ENCODE data around the gene SSNA1.
A peak's percentile ranks its signal among the peaks of the same experiment; 100 is the strongest.

Gene SSNA1

DNA sequence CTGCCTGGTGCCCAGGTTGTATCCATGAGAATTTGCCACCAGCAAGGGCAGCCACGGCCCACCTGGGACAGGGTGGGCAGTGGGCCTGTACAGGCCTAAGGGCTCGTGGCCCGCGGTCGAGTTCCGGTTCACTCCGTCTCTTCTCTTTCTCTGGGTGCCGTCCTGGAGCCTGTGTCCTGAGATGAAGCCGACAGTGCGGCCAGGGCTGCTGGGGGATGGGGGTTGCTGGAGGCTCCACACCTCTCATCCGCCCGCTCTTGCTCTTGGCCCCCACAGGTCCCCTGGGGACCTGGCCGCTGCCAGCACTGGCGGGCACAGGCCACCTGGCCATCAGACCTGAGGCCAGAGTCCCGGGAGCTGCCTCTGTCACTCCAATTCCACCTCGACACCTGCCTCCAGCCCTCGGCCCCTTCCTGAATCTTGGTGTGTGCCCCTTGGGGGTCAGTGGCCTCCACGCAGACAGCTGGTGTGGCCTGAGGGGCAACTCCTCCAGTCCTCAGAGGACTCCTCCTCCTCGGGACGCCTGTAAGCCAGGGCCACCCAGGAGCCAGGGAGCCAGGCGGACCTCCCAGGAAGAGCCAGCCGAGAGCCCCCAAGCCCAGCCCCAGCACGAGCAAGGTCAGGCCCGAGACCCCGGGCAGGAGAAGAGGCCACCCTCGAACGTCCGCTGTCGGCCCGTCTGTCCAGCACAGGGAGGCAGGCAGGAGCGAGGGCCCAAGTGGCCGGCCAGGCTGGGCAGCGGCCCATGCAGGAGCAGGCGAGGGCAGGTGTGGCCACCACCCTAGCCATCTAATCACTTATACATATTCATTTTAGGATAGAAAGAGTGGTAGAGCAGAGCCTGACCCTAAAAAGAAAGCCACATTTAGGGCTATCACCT, 23.9 kb upstream of the SSNA1 start:
- H3K4me3 ChIP-seq (ENCODE audit: low read length) = no peak overlapping the region
- H3K4me1 ChIP-seq (ENCODE audit: insufficient read depth, low read length) = no peaks in the 10 kb centered on the region
- peaks cover 99% of the 10 kb centered on the region for H3K27me3 ChIP-seq (ENCODE audit: insufficient read depth, low read length)
- WGBS = 88% methylated on average over 34 of the region's 34 CpGs
- H3K9ac ChIP-seq (ENCODE audit: low read depth, low read length) = no peak overlapping the region
- H3K9me3 ChIP-seq (ENCODE audit: insufficient read depth, low read depth, low read length) = no peaks in the 10 kb centered on the region
- no peaks in the 10 kb centered on the region for H3K36me3 ChIP-seq (ENCODE audit: insufficient read depth, low read length)
- no peak overlapping the region for H3K27ac ChIP-seq (ENCODE audit: low read depth, low read length)

DNA sequence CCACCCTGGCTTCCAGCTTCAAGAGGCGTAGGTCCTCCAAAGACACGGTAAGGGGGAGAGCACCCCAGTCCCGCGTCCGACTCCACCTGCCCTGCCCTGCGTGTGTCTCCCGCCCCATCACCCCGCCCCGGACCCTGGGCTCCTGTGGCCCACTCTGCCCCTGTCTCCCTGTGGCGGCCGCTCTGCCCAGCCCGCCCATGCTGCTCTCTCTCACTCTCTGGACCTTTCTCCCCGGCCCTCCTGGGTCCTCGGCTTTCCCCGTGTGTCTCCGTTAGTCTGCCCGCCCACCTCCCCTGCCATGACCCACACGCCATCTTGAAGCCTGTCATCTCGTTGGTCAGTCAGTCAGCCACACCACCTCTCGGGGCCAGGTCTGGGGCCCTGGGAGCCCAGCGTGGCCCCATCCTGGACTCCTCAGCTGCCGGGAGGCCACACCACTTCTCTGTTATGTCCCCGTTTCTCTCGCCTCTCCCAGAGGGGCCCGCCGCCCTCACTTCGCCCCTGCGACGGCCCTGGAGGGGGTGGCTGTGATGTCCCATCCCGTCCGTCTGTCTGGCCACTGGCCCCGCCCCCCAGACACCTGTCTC, 23.1 kb upstream of the SSNA1 start:
- Histone ChIP-seq H3K27ac (ENCODE audit: low read depth, low read length) (no peak overlapping the region), H3K27me3 (ENCODE audit: insufficient read depth, low read length) (peaks cover 99% of the 10 kb centered on the region), H3K9ac (ENCODE audit: low read depth, low read length) (no peak overlapping the region), H3K4me1 (ENCODE audit: insufficient read depth, low read length) (no peaks in the 10 kb centered on the region), H3K36me3 (ENCODE audit: insufficient read depth, low read length) (no peaks in the 10 kb centered on the region), H3K4me3 (ENCODE audit: low read length) (no peak overlapping the region), H3K9me3 (ENCODE audit: insufficient read depth, low read depth, low read length) (no peaks in the 10 kb centered on the region)
- 88% methylated on average over 32 of the region's 32 CpGs for WGBS

DNA sequence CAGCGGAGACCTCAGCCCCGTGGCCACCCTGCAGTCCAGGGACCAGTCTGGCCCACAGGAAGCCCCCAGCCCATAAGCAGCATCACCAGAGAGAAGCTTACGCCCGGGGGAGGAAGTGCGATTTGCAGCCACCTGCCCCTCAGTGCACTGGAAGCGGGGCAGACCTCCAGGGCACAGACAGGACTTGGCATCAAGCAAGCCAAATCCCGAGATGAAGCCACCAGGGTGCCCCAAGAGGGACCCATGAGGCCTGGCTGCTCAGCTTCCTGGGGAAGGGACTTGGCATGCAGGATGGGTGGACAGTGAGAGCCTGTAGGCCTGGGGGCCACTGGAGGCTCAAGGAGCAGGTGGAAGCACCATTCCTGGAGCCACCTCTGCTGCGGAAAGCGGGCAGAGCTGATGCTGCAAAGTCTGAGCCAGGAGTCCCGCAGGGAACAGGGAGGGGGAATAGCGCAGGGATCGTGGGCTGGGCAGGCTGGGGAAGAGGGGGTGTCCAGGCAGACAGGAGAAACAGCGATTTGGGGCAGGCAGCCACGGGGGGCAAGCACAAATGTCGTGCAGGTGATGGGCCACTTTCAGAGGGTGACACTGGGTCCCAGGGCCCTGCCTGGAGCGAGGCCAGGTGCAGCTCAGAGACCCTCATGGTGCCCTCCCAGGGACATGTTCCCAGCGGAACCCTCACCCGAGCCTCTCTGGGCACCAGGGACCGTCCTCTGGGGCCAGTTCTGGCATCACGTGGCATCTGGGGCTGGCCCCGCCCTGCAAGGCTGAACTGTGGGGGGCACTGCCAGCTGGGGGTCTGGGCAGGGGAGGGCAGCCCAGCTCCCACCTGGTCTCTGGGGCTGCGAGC, 21.9 kb upstream of the SSNA1 start:
- H3K4me3 ChIP-seq (ENCODE audit: low read length) = no peak overlapping the region
- H3K27ac ChIP-seq (ENCODE audit: low read depth, low read length) = no peak overlapping the region
- H3K36me3 ChIP-seq (ENCODE audit: insufficient read depth, low read length) = no peaks in the 10 kb centered on the region
- peaks cover 100% of the 10 kb centered on the region for H3K27me3 ChIP-seq (ENCODE audit: insufficient read depth, low read length)
- 75% methylated on average over 22 of the region's 22 CpGs for WGBS
- no peaks in the 10 kb centered on the region for H3K4me1 ChIP-seq (ENCODE audit: insufficient read depth, low read length)
- no peaks in the 10 kb centered on the region for H3K9me3 ChIP-seq (ENCODE audit: insufficient read depth, low read depth, low read length)
- no peak overlapping the region for H3K9ac ChIP-seq (ENCODE audit: low read depth, low read length)

DNA sequence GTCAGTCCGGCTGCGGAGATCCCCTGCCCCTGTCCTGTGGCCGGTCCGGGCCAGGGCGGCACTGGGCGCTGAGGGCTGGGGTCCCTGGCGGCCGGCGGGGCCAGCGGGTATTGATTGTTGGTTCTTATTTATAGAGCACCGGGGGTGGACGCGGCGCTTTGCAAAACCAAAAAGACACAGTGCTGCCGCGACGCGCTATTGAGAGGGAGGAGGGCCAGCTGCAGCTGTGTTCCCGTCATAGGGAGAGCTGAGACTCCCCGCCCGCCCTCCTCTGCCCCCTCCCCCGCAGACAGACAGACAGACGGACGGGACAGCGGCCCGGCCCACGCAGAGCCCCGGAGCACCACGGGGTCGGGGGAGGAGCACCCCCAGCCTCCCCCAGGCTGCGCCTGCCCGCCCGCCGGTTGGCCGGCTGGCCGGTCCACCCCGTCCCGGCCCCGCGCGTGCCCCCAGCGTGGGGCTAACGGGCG, 21.2 kb upstream of the SSNA1 start:
- Histone ChIP-seq H3K27ac (ENCODE audit: low read depth, low read length) (no peak overlapping the region), H3K4me1 (ENCODE audit: insufficient read depth, low read length) (no peaks in the 10 kb centered on the region), H3K36me3 (ENCODE audit: insufficient read depth, low read length) (no peaks in the 10 kb centered on the region), H3K9me3 (ENCODE audit: insufficient read depth, low read depth, low read length) (no peaks in the 10 kb centered on the region), H3K4me3 (ENCODE audit: low read length) (no peak overlapping the region), H3K9ac (ENCODE audit: low read depth, low read length) (no peak overlapping the region), H3K27me3 (ENCODE audit: insufficient read depth, low read length) (peaks cover 97% of the 10 kb centered on the region)
- WGBS = 32% methylated on average over 41 of the region's 44 CpGs

DNA sequence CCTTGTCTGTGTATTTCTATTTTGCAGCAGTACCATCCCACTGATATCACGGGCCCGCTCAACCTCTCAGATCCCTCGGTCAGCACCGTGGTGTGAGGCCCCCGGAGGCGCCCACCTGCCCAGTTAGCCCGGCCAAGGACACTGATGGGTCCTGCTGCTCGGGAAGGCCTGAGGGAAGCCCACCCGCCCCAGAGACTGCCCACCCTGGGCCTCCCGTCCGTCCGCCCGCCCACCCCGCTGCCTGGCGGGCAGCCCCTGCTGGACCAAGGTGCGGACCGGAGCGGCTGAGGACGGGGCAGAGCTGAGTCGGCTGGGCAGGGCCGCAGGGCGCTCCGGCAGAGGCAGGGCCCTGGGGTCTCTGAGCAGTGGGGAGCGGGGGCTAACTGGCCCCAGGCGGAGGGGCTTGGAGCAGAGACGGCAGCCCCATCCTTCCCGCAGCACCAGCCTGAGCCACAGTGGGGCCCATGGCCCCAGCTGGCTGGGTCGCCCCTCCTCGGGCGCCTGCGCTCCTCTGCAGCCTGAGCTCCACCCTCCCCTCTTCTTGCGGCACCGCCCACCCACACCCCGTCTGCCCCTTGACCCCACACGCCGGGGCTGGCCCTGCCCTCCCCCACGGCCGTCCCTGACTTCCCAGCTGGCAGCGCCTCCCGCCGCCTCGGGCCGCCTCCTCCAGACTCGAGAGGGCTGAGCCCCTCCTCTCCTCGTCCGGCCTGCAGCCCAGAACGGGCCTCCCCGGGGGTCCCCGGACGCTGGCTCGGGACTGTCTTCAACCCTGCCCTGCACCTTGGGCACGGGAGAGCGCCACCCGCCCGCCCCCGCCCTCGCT, 20.5 kb upstream of the SSNA1 start:
- Histone ChIP-seq H3K4me3 (ENCODE audit: low read length) (peak overlapping the region; percentile 61; the same call in 1 of the 2 replicates), H3K27ac (ENCODE audit: low read depth, low read length) (no peak overlapping the region), H3K9ac (ENCODE audit: low read depth, low read length) (no peak overlapping the region), H3K27me3 (ENCODE audit: insufficient read depth, low read length) (peaks cover 95% of the 10 kb centered on the region), H3K36me3 (ENCODE audit: insufficient read depth, low read length) (no peaks in the 10 kb centered on the region), H3K4me1 (ENCODE audit: insufficient read depth, low read length) (no peaks in the 10 kb centered on the region), H3K9me3 (ENCODE audit: insufficient read depth, low read depth, low read length) (no peaks in the 10 kb centered on the region)
- 9% methylated on average over 57 of the region's 57 CpGs for WGBS

DNA sequence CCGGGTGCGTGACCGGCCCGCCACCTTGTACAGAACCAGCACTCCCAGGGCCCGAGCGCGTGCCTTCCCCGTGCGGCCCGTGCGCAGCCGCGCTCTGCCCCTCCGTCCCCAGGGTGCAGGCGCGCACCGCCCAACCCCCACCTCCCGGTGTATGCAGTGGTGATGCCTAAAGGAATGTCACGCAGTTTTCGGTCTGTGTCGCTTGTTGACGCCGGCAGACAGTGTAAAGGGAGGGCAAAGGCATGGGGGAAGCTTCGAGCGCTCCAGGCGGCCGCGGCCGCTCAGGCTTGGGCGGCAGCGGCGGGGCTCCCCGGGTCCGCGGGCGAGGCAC, 19.9 kb upstream of the SSNA1 start:
- no peak overlapping the region for H3K9ac ChIP-seq (ENCODE audit: low read depth, low read length)
- H3K27ac ChIP-seq (ENCODE audit: low read depth, low read length) = no peak overlapping the region
- 2% methylated on average over 36 of the region's 36 CpGs for WGBS
- no peaks in the 10 kb centered on the region for H3K9me3 ChIP-seq (ENCODE audit: insufficient read depth, low read depth, low read length)
- peaks cover 95% of the 10 kb centered on the region for H3K27me3 ChIP-seq (ENCODE audit: insufficient read depth, low read length)
- H3K4me1 ChIP-seq (ENCODE audit: insufficient read depth, low read length) = no peaks in the 10 kb centered on the region
- H3K36me3 ChIP-seq (ENCODE audit: insufficient read depth, low read length) = no peaks in the 10 kb centered on the region
- peak overlapping the region; percentile 61 for H3K4me3 ChIP-seq (ENCODE audit: low read length)

DNA sequence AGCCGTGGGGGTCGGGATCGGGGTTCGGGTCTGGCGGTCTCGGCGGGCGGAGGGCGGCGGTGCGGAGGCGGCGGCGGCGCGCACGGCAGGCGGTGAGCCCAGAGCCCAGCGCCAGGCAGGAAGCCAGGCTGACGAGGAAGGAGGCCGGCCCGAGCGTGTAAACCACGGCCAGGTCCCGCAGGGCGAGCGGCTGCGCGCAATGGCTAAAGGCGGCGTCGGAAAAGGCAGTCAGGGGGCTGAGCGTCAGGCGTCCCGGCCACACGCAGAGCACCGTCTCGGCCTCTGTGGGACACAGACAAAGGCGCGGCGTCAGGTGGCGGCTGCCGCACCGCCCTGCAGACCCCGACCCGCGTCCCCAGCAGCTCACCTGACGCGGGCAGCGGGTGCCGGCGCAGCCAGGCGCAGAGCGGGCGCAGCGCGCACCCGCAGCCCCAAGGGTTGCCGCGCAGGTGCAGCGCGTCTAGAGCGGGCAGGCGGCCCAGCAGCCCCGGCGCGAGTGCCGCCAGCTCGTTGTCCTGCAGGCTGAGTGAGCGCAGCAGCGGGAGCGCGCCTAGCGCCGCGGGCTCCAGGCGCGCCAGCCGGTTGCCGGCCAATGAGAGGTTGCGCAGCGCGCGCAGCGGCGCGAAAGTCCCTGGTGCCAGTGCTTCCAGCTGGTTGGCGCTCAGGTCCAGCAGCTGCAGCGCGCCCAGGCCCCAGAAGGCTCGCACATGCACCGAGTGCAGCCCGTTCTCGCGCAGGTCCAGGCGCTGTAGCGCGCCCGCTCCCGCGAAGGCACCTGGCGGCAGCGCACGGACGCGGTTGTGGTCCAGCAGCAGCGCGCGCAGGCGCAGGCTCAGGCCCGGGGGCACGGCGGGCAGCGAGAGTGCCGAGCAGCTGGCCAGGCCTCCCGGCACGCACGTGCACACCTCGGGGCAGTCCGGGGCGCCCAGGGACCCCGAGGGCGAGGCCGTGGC, 19.3 kb upstream of the SSNA1 start:
- Histone ChIP-seq H3K36me3 (ENCODE audit: insufficient read depth, low read length) (no peaks in the 10 kb centered on the region), H3K9ac (ENCODE audit: low read depth, low read length) (peak overlapping the region; percentile 8; the same call in 1 of the 2 replicates), H3K27ac (ENCODE audit: low read depth, low read length) (no peak overlapping the region), H3K27me3 (ENCODE audit: insufficient read depth, low read length) (peaks cover 95% of the 10 kb centered on the region), H3K4me1 (ENCODE audit: insufficient read depth, low read length) (no peaks in the 10 kb centered on the region), H3K4me3 (ENCODE audit: low read length) (peak overlapping the region; percentile 61), H3K9me3 (ENCODE audit: insufficient read depth, low read depth, low read length) (no peaks in the 10 kb centered on the region)
- under 1% methylated on average over 124 of the region's 124 CpGs for WGBS

DNA sequence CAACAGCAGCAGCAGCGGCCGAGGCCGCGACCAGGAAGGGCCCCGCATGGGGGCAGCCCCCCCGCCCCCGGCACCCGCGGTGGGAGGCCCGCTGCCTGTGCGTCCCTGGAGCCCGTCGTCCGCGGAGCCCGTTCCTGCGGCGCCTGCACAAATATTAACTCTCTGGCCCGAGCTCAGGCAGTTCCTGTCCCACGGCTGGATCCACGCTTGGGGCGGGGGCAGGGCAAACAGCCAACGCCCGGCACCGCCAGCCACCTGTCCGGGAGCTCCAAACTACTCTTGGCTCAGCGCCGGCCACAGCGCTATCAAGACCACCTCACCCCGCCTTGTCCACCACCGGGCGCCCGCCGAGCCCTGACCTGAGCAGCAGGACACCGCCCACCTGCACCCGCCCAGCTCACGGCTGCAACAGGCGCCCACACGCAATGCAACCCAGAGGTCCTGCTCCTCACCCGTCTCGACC, 18.5 kb upstream of the SSNA1 start, which contains the start of gene LRRC26:
TSS of gene LRRC26 (minus strand) at position 156 of the 463 bp plus-strand sequence. CDS start at position 48, 108 bp downstream.
- peak within 1 kb of the TSS; percentile 8; the same call in 1 of the 2 replicates for H3K9ac ChIP-seq (ENCODE audit: low read depth, low read length)
- no peaks in the 10 kb centered on the region for H3K36me3 ChIP-seq (ENCODE audit: insufficient read depth, low read length)
- no peak within 1 kb of the TSS for H3K27ac ChIP-seq (ENCODE audit: low read depth, low read length)
- H3K27me3 ChIP-seq (ENCODE audit: insufficient read depth, low read length) = peaks cover 93% of the 10 kb centered on the region
- H3K4me1 ChIP-seq (ENCODE audit: insufficient read depth, low read length) = no peaks in the 10 kb centered on the region
- H3K9me3 ChIP-seq (ENCODE audit: insufficient read depth, low read depth, low read length) = no peaks in the 10 kb centered on the region
- H3K4me3 ChIP-seq (ENCODE audit: low read length) = peak within 1 kb of the TSS; percentile 61
- 16% methylated on average over 41 of the region's 41 CpGs for WGBS

DNA sequence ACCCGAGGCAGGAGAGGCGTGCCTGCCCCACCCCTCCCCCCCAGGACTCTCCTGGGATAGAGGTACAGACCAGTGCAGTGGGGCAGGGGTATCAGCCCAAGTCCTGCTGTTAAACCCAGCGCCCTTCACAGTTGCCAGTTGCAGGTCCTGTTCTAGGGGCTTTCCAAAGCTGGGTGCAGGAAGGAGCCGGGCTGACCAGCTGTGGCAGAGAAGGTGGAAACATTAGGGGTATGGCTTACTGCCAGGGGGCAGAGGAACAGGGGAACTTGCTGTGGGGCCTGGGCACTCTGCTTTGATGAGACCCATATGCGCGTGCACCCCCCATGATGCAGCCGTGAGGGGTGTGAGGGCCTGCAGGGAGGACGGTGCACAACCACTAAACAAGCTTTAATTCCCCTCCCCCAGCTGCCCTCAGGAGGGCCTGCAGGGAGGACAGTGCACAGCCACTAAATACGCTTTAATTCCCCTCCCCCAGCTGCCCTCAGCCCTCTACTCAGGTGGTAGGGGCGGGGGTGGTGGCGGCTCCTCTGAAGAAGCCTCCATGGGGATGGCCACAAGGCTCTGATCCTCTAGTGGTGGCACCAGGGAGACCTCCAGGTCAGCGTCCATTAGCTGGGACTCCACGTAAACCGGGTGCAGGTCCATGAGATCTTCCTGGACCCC, 17.9 kb upstream of the SSNA1 start:
- Histone ChIP-seq H3K27me3 (ENCODE audit: insufficient read depth, low read length) (peaks cover 93% of the 10 kb centered on the region), H3K9me3 (ENCODE audit: insufficient read depth, low read depth, low read length) (no peaks in the 10 kb centered on the region), H3K4me1 (ENCODE audit: insufficient read depth, low read length) (no peaks in the 10 kb centered on the region), H3K36me3 (ENCODE audit: insufficient read depth, low read length) (no peaks in the 10 kb centered on the region), H3K4me3 (ENCODE audit: low read length) (no peak overlapping the region; the same call in 1 of the 2 replicates), H3K9ac (ENCODE audit: low read depth, low read length) (no peak overlapping the region), H3K27ac (ENCODE audit: low read depth, low read length) (no peak overlapping the region)
- WGBS = 56% methylated on average over 14 of the region's 14 CpGs

Data from HUES64 (cell line).